ENCODE results near the gene NGEF.
"Not testable (repeated sequence)": the region's sequence is repeated elsewhere in the genome, so short reads cannot be mapped to it uniquely, and the experiment has no call there.

NGEF gene

DNA sequence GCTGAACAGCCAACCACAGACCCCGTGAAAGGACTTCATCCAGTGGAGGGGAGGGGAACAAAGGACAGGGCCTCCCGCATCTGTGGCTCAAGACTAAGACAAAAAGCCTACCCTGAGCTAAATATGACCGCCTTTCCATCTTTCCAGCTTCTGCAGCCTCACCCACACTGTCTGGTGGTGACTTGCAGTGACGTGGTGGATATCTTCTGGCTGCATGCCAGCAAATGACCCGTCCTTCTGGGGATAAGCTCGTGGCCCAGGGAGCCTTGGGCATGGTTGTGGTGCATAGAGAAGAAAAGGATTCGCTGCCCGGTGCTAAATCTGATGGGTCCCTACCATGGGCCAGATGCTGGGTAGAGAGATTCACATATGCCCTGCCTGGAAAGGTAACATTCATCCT, 8.7 kb upstream of the NGEF start:
- DNase-seq (ENCODE audit: low read depth in 1 of 2, low spot score in 1 of 2), result no peak
- no peak for TF ChIP-seq POLR2AphosphoS5 (IDR thresholded peaks at IDR 0.05; ENCODE audit: low read depth)
- TF ChIP-seq, protein P1, sequence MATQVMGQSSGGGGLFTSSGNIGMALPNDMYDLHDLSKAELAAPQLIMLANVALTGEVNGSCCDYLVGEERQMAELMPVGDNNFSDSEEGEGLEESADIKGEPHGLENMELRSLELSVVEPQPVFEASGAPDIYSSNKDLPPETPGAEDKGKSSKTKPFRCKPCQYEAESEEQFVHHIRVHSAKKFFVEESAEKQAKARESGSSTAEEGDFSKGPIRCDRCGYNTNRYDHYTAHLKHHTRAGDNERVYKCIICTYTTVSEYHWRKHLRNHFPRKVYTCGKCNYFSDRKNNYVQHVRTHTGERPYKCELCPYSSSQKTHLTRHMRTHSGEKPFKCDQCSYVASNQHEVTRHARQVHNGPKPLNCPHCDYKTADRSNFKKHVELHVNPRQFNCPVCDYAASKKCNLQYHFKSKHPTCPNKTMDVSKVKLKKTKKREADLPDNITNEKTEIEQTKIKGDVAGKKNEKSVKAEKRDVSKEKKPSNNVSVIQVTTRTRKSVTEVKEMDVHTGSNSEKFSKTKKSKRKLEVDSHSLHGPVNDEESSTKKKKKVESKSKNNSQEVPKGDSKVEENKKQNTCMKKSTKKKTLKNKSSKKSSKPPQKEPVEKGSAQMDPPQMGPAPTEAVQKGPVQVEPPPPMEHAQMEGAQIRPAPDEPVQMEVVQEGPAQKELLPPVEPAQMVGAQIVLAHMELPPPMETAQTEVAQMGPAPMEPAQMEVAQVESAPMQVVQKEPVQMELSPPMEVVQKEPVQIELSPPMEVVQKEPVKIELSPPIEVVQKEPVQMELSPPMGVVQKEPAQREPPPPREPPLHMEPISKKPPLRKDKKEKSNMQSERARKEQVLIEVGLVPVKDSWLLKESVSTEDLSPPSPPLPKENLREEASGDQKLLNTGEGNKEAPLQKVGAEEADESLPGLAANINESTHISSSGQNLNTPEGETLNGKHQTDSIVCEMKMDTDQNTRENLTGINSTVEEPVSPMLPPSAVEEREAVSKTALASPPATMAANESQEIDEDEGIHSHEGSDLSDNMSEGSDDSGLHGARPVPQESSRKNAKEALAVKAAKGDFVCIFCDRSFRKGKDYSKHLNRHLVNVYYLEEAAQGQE (IDR thresholded peaks at IDR 0.05; ENCODE audit: insufficient replicate concordance, low read depth), result no peak
- TF ChIP-seq SPI1 (IDR thresholded peaks at IDR 0.05; ENCODE audit: borderline replicate concordance, low read depth), result no peak
- TF ChIP-seq, protein P2, sequence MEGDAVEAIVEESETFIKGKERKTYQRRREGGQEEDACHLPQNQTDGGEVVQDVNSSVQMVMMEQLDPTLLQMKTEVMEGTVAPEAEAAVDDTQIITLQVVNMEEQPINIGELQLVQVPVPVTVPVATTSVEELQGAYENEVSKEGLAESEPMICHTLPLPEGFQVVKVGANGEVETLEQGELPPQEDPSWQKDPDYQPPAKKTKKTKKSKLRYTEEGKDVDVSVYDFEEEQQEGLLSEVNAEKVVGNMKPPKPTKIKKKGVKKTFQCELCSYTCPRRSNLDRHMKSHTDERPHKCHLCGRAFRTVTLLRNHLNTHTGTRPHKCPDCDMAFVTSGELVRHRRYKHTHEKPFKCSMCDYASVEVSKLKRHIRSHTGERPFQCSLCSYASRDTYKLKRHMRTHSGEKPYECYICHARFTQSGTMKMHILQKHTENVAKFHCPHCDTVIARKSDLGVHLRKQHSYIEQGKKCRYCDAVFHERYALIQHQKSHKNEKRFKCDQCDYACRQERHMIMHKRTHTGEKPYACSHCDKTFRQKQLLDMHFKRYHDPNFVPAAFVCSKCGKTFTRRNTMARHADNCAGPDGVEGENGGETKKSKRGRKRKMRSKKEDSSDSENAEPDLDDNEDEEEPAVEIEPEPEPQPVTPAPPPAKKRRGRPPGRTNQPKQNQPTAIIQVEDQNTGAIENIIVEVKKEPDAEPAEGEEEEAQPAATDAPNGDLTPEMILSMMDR (IDR thresholded peaks at IDR 0.05; ENCODE audit: insufficient read depth, low read length), result no peak
- TF ChIP-seq GABPA (IDR thresholded peaks at IDR 0.05; ENCODE audit: low read depth), result no peak
- Histone ChIP-seq H3K4me3 (replicated peaks; ENCODE audit: insufficient read depth, low read length) (no peak overlapping the region), H3K27ac (replicated peaks) (no peak overlapping the region), H3K27me3 (ENCODE audit: insufficient read depth, poor library complexity, severe bottlenecking) (no peaks in the 10 kb centered on the region)

DNA sequence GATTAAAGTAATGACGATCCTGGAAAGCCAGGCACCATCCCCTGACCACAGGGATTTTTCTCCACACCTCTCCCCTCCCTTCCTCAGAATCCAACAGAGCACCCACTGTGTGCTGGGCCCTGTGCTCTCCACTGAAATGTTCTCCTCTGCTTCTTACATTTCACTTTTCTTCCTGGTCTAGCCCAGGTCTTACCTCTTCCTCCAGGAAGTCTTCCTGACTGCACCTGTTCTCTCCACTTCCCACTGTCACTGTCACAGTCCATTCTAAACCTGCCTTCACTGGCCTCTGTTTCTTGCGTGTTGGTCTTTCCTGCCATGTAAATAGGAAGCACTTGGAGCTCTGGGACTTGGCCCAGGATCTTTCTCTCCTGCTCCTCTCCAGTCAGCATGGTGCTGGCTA, 7.4 kb upstream of the NGEF start:
- no peak for DNase-seq (ENCODE audit: low read depth in 1 of 2, low spot score in 1 of 2)
- Histone ChIP-seq H3K27me3 (ENCODE audit: insufficient read depth, poor library complexity, severe bottlenecking) (no peaks in the 10 kb centered on the region), H3K4me3 (replicated peaks; ENCODE audit: insufficient read depth, low read length) (no peak overlapping the region), H3K27ac (replicated peaks) (no peak overlapping the region)
- no peak for TF ChIP-seq SPI1 (IDR thresholded peaks at IDR 0.05; ENCODE audit: borderline replicate concordance, low read depth)
- TF ChIP-seq, protein P1 (IDR thresholded peaks at IDR 0.05; ENCODE audit: insufficient replicate concordance, low read depth), result no peak
- TF ChIP-seq, protein P2 (IDR thresholded peaks at IDR 0.05; ENCODE audit: insufficient read depth, low read length), result no peak
- no peak for TF ChIP-seq POLR2AphosphoS5 (IDR thresholded peaks at IDR 0.05; ENCODE audit: low read depth)
- TF ChIP-seq GABPA (IDR thresholded peaks at IDR 0.05; ENCODE audit: low read depth), result no peak

- H3K27me3 ChIP-seq (ENCODE audit: insufficient read depth, poor library complexity, severe bottlenecking); DNase-seq (ENCODE audit: low read depth in 1 of 2, low spot score in 1 of 2); H3K4me3 ChIP-seq (replicated peaks; ENCODE audit: insufficient read depth, low read length); H3K27ac ChIP-seq (replicated peaks): not testable (repeated sequence)
These were observed 6.6 kb upstream of the NGEF start for GRCh38 chr2:233019610-233020009.

DNA sequence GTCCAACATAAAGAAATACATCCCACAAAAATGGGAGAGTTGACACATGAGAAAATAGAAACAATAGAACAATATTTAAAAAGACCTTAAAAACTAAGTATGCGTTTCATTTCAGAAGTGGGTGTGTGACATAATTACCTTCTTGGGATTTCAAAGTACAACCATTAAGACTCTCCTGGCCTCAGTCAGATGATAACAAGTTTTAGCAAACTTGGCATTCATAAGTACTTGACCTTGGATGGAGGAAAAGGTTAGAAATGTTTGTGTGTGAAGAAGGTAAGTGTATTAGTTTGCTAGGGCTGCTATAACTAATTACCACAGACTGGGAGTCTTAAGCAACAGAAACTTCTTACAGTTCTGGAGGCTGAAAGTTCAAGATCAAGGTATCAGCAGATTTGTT, 4.9 kb upstream of the NGEF start:
- H3K27ac ChIP-seq (replicated peaks), result no peak overlapping the region
- no peak for DNase-seq (ENCODE audit: low read depth in 1 of 2, low spot score in 1 of 2)
- H3K4me3 ChIP-seq (replicated peaks; ENCODE audit: insufficient read depth, low read length), result no peak overlapping the region
- TF ChIP-seq, protein P2 (IDR thresholded peaks at IDR 0.05; ENCODE audit: insufficient read depth, low read length), result no peak
- no peak for TF ChIP-seq POLR2AphosphoS5 (IDR thresholded peaks at IDR 0.05; ENCODE audit: low read depth)
- TF ChIP-seq GABPA (IDR thresholded peaks at IDR 0.05; ENCODE audit: low read depth), result no peak
- TF ChIP-seq, protein P1 (IDR thresholded peaks at IDR 0.05; ENCODE audit: insufficient replicate concordance, low read depth), result no peak
- TF ChIP-seq SPI1 (IDR thresholded peaks at IDR 0.05; ENCODE audit: borderline replicate concordance, low read depth), result no peak
- H3K27me3 ChIP-seq (ENCODE audit: insufficient read depth, poor library complexity, severe bottlenecking), result no peaks in the 10 kb centered on the region
